ENCODE measurements around the gene MRPS26.

DNA sequence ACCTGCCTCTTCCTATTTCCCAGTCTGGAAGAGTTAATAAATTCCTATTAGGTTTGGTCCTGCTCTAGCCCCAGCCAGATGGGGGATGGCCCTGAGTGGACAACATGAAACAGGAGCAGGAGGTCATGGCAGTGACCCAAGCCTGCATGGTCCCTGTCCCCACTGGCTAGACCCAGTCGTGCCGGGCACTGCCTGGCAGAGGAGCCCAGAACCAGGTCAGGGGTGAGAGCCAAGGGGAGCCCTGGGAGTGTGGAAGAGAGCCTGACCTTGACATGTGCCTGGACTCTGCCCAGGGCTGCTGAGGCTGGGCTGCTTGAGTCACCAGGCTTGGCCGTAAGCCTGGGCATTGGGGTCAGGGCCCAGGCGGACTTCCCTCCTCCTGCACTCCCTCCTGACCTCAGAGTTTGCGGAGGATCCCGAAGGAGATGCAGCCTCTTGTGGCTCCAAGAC, 35.1 kb downstream of the MRPS26 start:
- TF ChIP-seq ZNF426 (tag by site-specific recombination; IDR thresholded peaks at IDR 0.05): no peak
- TF ChIP-seq ZNF830 (tag by site-specific recombination; IDR thresholded peaks at IDR 0.05; ENCODE audit: low read depth): no peak
